ENCODE results near the gene FAM170B. TPM values are rescaled to one million over a fixed set of nuclear protein-coding genes. Genes with fewer than 3 reads are reported as not detected.
A peak's percentile ranks its signal among the peaks of the same experiment; 100 is the strongest.

FAM170B gene
- not detected for polyA plus RNA-seq (ENCODE audit: insufficient read length in 12 of 12)
- long read RNA-seq, donor 1 = 0 reads
- long read RNA-seq, donor 2 = 0 reads
- long read RNA-seq, donor 3 = 0 reads
- long read RNA-seq, donor 4 = 0 reads
- long read RNA-seq, donor 5 = 0 reads
- long read RNA-seq, donor 6 = 0 reads
- long read RNA-seq, donor 7 = 0 reads
- long read RNA-seq, donor 8 = 0 reads
- long read RNA-seq, donor 9 = 0 reads
- long read RNA-seq, donor 10 = 0 reads
- long read RNA-seq, donor 11 = 0 reads

DNA sequence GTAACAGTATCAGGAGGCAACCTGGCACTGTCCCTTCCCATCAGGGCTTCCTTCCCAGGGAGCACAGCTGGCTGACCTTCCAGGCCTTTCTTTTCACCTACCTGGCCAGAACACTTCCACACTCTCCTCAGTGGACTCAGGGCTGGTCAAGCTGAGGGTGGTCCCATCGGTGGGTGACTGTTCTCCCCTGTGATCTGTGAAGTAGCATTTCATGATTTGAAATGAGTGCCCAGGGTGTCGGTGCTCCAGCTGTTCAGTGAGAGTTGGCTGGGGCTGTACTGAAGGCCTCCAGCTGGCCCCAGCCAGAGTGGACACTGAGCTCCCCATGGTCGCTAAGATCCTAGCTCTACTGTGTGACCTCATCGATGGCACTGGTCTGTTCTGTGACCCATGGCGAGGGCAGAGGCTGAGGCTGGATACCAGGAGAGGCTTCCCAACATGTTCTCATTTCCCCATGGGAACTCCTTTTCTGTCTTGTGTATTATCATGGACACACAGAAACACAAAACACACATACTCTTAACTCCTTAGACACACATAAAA, at the start of gene FAM170B:
FAM170B (minus strand) TSS at position 316 of the 543 bp plus-strand sequence; CDS start at position 213, 103 bp downstream.
- DNase-seq = no peak

GRCh38 chr10:49182776-49183175, 49.0 kb upstream of the FAM170B start:
- DNase-seq = no peak

DNA sequence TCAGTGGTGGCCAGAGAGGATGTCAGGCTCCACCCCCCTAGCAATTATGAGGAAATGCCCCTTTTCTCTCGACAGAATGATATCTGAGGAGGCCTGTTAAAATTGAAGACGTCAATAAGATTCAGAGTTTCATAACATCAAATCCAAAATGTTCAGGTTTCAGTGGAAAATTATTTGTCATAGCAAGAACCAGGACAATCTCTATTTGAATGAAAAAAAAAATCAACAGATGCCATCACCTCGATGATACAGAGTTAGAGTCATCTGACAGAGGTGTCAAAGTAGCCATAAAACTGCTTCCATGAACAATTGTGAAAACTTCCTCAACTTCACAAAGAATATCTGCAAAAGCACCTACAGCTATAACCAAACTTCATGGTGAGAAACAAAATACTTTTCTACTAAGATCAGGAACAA, 46.6 kb upstream of the FAM170B start:
- DNase-seq = no peak

- no peak for DNase-seq
Measured at GRCh38 chr10:49179699-49180443, 46.0 kb upstream of the FAM170B start.

- DNase-seq = no peak
Measured at GRCh38 chr10:49178489-49179471, 45.0 kb upstream of the FAM170B start.

- DNase-seq = peak; percentile 50
Measured at GRCh38 chr10:49177391-49178355, 43.9 kb upstream of the FAM170B start.

GRCh38 chr10:49176310-49177268, 42.8 kb upstream of the FAM170B start:
- DNase-seq = no peak

GRCh38 chr10:49175587-49176309, 41.9 kb upstream of the FAM170B start:
- DNase-seq = no peak

GRCh38 chr10:49174926-49175500, 41.2 kb upstream of the FAM170B start:
- no peak for DNase-seq

- no peak for DNase-seq
Measured at GRCh38 chr10:49174261-49174925, 40.6 kb upstream of the FAM170B start.

GRCh38 chr10:49173853-49174252, 40.0 kb upstream of the FAM170B start:
- DNase-seq = no peak

- no peak for DNase-seq
Measured at GRCh38 chr10:49173201-49173772, 39.5 kb upstream of the FAM170B start.

- no peak for DNase-seq
Measured at GRCh38 chr10:49172777-49173132, 38.9 kb upstream of the FAM170B start.

GRCh38 chr10:49172061-49172776, 38.4 kb upstream of the FAM170B start:
- DNase-seq = no peak

DNA sequence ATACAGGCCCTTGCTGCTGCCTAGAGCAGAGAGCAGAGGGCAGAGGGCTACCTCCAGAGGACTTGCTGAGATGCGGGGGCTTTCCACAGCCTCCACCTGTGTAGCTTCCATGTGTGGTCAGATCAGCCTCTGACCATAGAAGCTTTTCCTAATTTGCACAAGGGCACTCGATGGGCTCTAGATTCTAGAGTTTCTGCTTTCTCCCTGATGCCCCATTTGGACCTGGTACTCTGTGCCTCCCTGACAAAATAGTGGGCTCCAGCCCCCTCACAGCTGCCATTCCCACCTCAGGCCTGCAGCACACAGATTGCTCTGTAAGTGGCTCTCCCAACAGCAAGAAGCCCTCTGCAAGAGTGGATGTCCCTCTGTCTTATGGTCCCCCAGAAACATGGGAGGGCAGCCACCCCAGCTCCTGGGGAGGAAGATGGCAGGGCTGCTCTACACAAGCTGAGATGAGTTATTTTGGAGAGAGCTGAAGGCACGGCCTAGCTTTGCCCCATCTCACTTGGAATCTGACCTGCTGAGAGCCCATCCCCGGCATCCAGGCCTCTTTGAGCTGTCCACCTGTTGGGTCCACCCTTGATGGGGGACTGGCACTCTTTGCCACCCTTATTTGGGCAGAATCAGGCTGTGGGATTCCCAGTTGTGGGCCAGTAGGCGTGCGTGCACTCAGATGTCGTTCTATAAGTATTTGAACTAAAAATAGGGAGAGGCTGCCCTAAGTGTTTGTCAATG, 37.7 kb upstream of the FAM170B start:
- no peak for DNase-seq

Data from muscle of arm (tissue), 14 donors.